HCT116 (cell line): ENCODE measurements around the gene LYST.

Experiments
- CTCF ChIP-seq, 3 experiments: fragments of 200-600 bp in 1 of 3; sonication (generic) in 1 of 3; IDR thresholded peaks in 2 of 3; conservative IDR thresholded peaks in 1 of 3; 2 replicates each; pipeline ENCODE4 v1.5.1; 2012 to 2017; ENCODE audit warnings: low read depth in 2 of 3, low read length in 2 of 3, antibody characterized with exemption in 1 of 3, borderline replicate concordance in 1 of 3, control low read depth in 1 of 3, mild to moderate bottlenecking in 1 of 3, mixed read lengths in 1 of 3, mixed run types in 1 of 3, moderate library complexity in 1 of 3; ENCODE audit not compliant: insufficient read depth in 1 of 3
- EZH2phosphoT487 ChIP-seq: fragments of 200-600 bp; IDR thresholded peaks from 2 replicates; pipeline ENCODE4 v1.6.1; 2018; ENCODE audit warnings: antibody characterized with exemption, borderline replicate concordance
- JUND ChIP-seq: IDR thresholded peaks from 2 replicates; pipeline ENCODE4 v1.6.1; 2012
- POLR2A ChIP-seq: IDR thresholded peaks from 2 replicates; pipeline ENCODE4 v1.7.0; 2011; ENCODE audit warnings: borderline replicate concordance; ENCODE audit not compliant: insufficient read depth, insufficient read length; ENCODE audit errors: extremely low read depth
- RAD21 ChIP-seq: IDR thresholded peaks from 2 replicates; pipeline ENCODE4 v1.6.1; 2012; ENCODE audit warnings: low read depth, mild to moderate bottlenecking
- SP1 ChIP-seq: IDR thresholded peaks from 2 replicates; pipeline ENCODE4 v1.6.1; 2012; ENCODE audit warnings: low read depth
- SRF ChIP-seq: IDR thresholded peaks from 2 replicates; pipeline ENCODE4 v1.6.1; 2012; ENCODE audit warnings: low read depth

GRCh38 chr1:235661568-235661967 lies 205.1 kb downstream of the LYST start:
- no peak for TF ChIP-seq CTCF (IDR thresholded peaks at IDR 0.05 in 2 of 3, conservative IDR thresholded peaks at IDR 0.05 in 1 of 3; ENCODE audit: borderline replicate concordance in 1 of 3, insufficient read depth in 1 of 3, low read depth in 2 of 3, low read length in 2 of 3)
- no peak for TF ChIP-seq SP1
- TF ChIP-seq JUND, result no peak
- no peak for TF ChIP-seq POLR2A
- TF ChIP-seq EZH2phosphoT487, result no peak
- no peak for TF ChIP-seq RAD21
- TF ChIP-seq SRF, result no peak
